ENCODE results near the gene DISC1. TPM values are rescaled to one million over a fixed set of nuclear protein-coding genes. Genes with fewer than 3 reads are reported as not detected.

Gene DISC1
- total RNA-seq, 2 experiments from 2014 or later = 1.7 to 2.0 TPM

DNA sequence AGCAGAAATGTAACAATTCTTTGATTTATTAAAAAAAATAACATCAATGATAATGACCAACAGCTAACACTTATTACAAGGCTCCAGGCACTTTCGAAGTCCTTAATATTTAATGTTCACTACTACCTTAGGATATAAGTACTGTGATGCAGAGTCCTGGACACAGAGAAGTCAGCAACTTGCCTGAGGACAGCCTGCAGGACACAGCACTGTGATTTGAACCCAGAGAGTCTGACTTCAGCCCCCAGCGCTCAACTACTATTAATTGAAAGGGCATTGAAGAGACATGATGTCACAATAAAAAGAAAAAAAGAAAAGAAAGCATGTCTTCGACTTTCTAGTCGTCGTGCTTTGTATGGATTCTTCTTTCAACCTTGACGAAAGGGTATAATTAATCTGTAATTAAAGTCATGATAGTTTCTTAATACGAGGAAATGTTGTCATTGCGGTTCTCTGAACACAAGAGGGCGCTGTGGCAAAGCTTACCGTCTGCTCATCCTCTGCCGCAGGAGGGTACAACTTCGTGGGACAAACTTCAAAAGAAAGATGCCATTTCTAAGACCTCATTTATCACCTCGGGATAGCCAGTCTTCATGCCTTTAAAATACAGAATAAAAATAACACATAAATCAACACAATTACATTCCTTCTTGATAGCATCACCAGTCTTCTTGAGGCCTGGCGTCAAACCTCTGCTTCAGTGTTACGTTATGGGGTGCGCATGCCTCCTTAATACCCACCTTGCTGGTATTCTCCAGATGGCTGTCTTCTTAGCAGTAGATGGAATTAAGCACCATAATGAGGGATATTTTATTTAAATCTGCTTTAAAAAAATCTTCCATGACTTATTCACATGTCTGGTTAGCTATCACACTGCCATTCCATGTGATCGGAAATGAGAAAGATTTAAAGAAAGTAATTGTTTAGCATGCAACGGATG lies 240.1 kb downstream of the DISC1 start:
- no peaks in the 10 kb centered on the region for H3K9me3 Mint-ChIP-seq
- H3K27me3 Mint-ChIP-seq = no peaks in the 10 kb centered on the region
- H3K27ac Mint-ChIP-seq = no peak overlapping the region
- peak; percentile 46 for DNase-seq
- H3K36me3 Mint-ChIP-seq = no peaks in the 10 kb centered on the region
- H3K4me1 Mint-ChIP-seq = peaks cover 17% of the 10 kb centered on the region
- no peak overlapping the region for H3K4me3 Mint-ChIP-seq

GRCh38 chr1:231867607-231868006 lies 241.0 kb downstream of the DISC1 start:
- Mint-ChIP-seq H3K4me3 (no peak overlapping the region), H3K36me3 (no peaks in the 10 kb centered on the region), H3K27me3 (no peaks in the 10 kb centered on the region), H3K27ac (no peak overlapping the region), H3K4me1 (peaks cover 24% of the 10 kb centered on the region), H3K9me3 (no peaks in the 10 kb centered on the region)
- DNase-seq = no peak

DNA sequence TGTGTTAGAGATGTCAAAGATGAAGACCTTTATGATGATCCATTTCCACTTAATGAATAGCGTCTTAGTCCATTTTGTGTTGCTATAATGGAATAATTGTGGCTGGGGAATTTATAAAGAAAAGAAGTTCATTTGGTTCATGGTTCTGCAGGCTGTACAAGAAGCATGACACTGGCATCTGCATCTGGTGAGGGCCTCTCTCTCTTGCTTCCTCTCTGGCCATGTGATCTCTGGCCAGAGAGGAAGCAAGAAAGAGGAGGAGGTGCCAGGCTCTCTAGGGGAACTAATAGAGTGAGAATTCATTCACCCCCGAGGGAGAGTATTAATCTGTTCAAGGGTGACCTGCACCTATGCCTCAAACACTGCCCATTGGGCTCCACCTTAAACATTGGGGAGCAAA lies 242.8 kb downstream of the DISC1 start:
- Mint-ChIP-seq H3K9me3 (no peaks in the 10 kb centered on the region), H3K36me3 (no peaks in the 10 kb centered on the region), H3K27me3 (no peaks in the 10 kb centered on the region), H3K27ac (no peak overlapping the region), H3K4me3 (no peak overlapping the region), H3K4me1 (peaks cover 26% of the 10 kb centered on the region)
- DNase-seq = no peak

GRCh38 chr1:231871471-231871870 lies 244.9 kb downstream of the DISC1 start:
- Mint-ChIP-seq H3K4me1 (peaks cover 26% of the 10 kb centered on the region), H3K4me3 (no peak overlapping the region), H3K27me3 (no peaks in the 10 kb centered on the region), H3K36me3 (peaks cover 4% of the 10 kb centered on the region), H3K9me3 (peaks cover 5% of the 10 kb centered on the region), H3K27ac (peak overlapping the region; percentile 10)
- no peak for DNase-seq

GRCh38 chr1:231871878-231872277 lies 245.3 kb downstream of the DISC1 start:
- no peak overlapping the region for H3K4me3 Mint-ChIP-seq

GRCh38 chr1:231872461-231872910 lies 245.9 kb downstream of the DISC1 start:
- peaks cover 23% of the 10 kb centered on the region for H3K4me1 Mint-ChIP-seq
- no peak overlapping the region for H3K4me3 Mint-ChIP-seq
- peaks cover 4% of the 10 kb centered on the region for H3K36me3 Mint-ChIP-seq
- H3K27ac Mint-ChIP-seq = no peak overlapping the region
- no peak for DNase-seq
- peaks cover 7% of the 10 kb centered on the region for H3K9me3 Mint-ChIP-seq
- no peaks in the 10 kb centered on the region for H3K27me3 Mint-ChIP-seq

More at GRCh38 chr1:231871878-231872277, 245.3 kb downstream of the DISC1 start:
- Mint-ChIP-seq H3K9me3 (peaks cover 7% of the 10 kb centered on the region), H3K27ac (peak overlapping the region; percentile 10), H3K4me1 (peaks cover 24% of the 10 kb centered on the region), H3K27me3 (no peaks in the 10 kb centered on the region), H3K36me3 (peaks cover 4% of the 10 kb centered on the region)
- no peak for DNase-seq

- no peak for DNase-seq
- H3K27ac Mint-ChIP-seq = no peak overlapping the region
- no peaks in the 10 kb centered on the region for H3K27me3 Mint-ChIP-seq
- peaks cover 7% of the 10 kb centered on the region for H3K9me3 Mint-ChIP-seq
- H3K36me3 Mint-ChIP-seq = peaks cover 4% of the 10 kb centered on the region
- no peak overlapping the region for H3K4me3 Mint-ChIP-seq
- H3K4me1 Mint-ChIP-seq = no peaks in the 10 kb centered on the region
These were observed 252.1 kb downstream of the DISC1 start for GRCh38 chr1:231878737-231879136.

GRCh38 chr1:231879296-231879695 lies 252.7 kb downstream of the DISC1 start:
- H3K27me3 Mint-ChIP-seq = no peaks in the 10 kb centered on the region
- DNase-seq = no peak
- H3K36me3 Mint-ChIP-seq = peaks cover 4% of the 10 kb centered on the region
- H3K4me3 Mint-ChIP-seq = no peak overlapping the region
- H3K27ac Mint-ChIP-seq = no peak overlapping the region
- no peaks in the 10 kb centered on the region for H3K4me1 Mint-ChIP-seq
- H3K9me3 Mint-ChIP-seq = peaks cover 7% of the 10 kb centered on the region

GRCh38 chr1:231882333-231882732 lies 255.7 kb downstream of the DISC1 start:
- no peak overlapping the region for H3K27ac Mint-ChIP-seq

GRCh38 chr1:231882790-231883189 lies 256.2 kb downstream of the DISC1 start:
- no peaks in the 10 kb centered on the region for H3K36me3 Mint-ChIP-seq
- H3K4me1 Mint-ChIP-seq = no peaks in the 10 kb centered on the region
- no peaks in the 10 kb centered on the region for H3K9me3 Mint-ChIP-seq
- no peaks in the 10 kb centered on the region for H3K27me3 Mint-ChIP-seq
- H3K27ac Mint-ChIP-seq = no peak overlapping the region
- DNase-seq = no peak
- H3K4me3 Mint-ChIP-seq = no peak overlapping the region

More at GRCh38 chr1:231882333-231882732, 255.7 kb downstream of the DISC1 start:
- H3K27me3 Mint-ChIP-seq = no peaks in the 10 kb centered on the region
- no peak for DNase-seq
- H3K36me3 Mint-ChIP-seq = no peaks in the 10 kb centered on the region
- no peaks in the 10 kb centered on the region for H3K4me1 Mint-ChIP-seq
- no peaks in the 10 kb centered on the region for H3K9me3 Mint-ChIP-seq
- H3K4me3 Mint-ChIP-seq = no peak overlapping the region

DNA sequence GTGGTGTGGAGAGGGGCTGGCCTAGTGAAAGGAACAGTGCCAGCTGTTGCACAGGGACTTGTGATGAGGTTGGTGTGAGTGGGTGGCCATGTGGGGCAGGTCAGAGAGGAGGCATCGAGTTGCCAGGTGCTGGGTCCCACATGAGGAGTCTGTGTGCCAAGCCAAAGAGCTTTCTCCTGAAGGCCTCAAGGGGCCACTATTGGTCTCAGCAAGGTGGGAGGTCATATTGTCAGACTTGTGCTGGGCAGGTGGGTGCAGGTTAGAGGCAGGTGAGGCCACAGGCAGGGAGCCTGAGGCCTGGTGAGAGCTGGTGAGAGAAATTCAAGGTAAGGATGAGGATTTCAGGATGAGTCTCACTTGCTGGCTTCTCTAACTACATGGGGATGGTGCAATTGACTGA lies 256.8 kb downstream of the DISC1 start:
- Mint-ChIP-seq H3K9me3 (no peaks in the 10 kb centered on the region), H3K27me3 (no peaks in the 10 kb centered on the region), H3K36me3 (no peaks in the 10 kb centered on the region), H3K27ac (no peak overlapping the region), H3K4me1 (no peaks in the 10 kb centered on the region), H3K4me3 (no peak overlapping the region)
- DNase-seq = no peak

DNA sequence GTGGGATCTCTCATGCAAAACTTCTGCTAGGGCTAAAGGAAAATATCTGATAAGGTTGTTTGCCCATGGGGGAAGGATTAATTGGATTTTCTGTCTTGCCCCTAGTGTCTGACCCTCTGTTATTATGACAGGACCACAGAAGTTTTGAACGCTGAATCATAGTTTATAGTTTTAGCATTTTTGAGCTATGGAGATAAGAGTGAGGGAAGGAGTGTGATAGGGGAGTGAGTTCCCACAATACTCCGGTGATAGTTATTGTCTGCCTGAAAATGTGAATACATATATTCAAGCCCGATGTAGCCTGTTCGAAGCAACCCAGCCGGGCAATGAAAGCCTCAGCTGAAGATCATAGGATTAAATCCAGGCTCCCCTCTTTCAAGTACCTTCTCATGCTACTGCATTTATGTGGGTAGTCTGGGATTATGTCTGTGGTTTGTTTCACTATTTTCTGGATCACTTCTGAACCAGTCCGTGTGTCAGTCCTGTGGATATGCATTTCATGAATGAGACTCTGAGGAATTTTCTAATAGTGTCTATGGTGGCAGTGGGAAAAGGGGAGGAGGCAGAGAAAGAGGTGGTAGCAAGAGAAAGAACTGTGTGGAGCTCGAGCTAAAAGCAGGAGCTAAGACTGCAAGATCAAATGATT lies 258.7 kb downstream of the DISC1 start:
- H3K9me3 Mint-ChIP-seq = no peaks in the 10 kb centered on the region
- no peaks in the 10 kb centered on the region for H3K27me3 Mint-ChIP-seq
- no peaks in the 10 kb centered on the region for H3K4me1 Mint-ChIP-seq
- H3K36me3 Mint-ChIP-seq = no peaks in the 10 kb centered on the region
- no peak overlapping the region for H3K4me3 Mint-ChIP-seq
- DNase-seq = no peak
- H3K27ac Mint-ChIP-seq = no peak overlapping the region

DNA sequence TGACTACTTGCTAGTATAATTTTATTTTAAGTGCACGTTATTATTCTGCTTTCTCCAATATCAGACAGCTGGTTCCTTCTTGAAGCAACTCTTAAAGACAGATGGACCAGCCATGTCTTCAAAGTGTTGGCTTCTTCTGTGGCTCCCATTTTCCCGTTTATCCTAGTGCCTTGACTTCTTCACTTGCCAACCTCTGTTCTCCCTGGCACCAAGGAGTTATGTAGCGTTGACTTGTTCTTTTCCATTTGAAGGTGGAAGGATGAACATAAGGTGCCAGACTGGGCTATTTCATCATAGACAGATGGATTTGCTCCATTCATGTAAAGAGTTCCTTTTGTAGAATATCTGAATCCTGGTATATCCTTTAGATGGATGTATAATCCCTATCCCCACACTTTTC lies 260.6 kb downstream of the DISC1 start:
- DNase-seq = no peak
- H3K27ac Mint-ChIP-seq = no peak overlapping the region
- no peak overlapping the region for H3K4me3 Mint-ChIP-seq
- no peaks in the 10 kb centered on the region for H3K9me3 Mint-ChIP-seq
- no peaks in the 10 kb centered on the region for H3K4me1 Mint-ChIP-seq
- H3K27me3 Mint-ChIP-seq = no peaks in the 10 kb centered on the region
- no peaks in the 10 kb centered on the region for H3K36me3 Mint-ChIP-seq

DNA sequence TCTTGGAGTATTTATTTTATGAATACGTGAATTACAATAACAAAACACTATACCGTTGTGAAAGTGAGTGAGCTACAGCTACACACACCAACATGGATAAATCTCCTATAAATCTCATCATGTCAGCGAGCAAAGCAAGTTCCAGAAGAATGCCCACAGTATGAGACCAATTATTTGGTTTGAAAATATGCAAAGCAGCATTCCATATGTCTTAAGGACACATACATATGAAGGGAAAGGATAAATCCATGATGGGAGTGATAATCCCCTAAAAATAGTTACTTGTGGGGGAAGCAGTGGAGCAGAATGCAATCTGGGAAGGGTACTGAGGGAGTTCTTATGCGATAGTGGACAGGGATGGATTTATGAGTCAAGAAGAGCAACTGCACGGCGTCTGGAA lies 261.3 kb downstream of the DISC1 start:
- H3K36me3 Mint-ChIP-seq = peaks cover 1% of the 10 kb centered on the region
- H3K27me3 Mint-ChIP-seq = no peaks in the 10 kb centered on the region
- H3K4me3 Mint-ChIP-seq = no peak overlapping the region
- H3K27ac Mint-ChIP-seq = no peak overlapping the region
- no peak for DNase-seq
- peaks cover 1% of the 10 kb centered on the region for H3K9me3 Mint-ChIP-seq
- H3K4me1 Mint-ChIP-seq = no peaks in the 10 kb centered on the region

DNA sequence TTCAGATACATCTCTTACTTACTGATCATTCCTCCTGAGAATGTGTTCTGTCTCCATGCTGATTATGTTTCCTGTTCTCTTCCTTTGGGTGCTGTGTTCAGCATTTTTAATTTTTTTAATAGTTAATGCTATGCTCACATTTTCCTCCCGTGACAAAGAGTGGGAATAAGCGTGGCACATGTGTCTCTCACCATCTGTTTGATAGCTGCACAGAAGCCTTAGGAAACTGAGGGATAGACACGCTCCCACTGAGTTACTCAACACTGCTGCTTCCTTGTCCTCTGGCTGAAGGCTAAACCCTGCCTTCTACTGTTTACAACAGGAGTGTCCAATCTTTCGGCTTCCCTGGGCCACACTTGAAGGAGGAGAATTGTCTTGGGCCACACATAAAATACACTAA lies 264.2 kb downstream of the DISC1 start:
- DNase-seq = no peak
- Mint-ChIP-seq H3K27me3 (no peaks in the 10 kb centered on the region), H3K27ac (no peak overlapping the region), H3K9me3 (peaks cover 7% of the 10 kb centered on the region), H3K36me3 (peaks cover 1% of the 10 kb centered on the region), H3K4me3 (no peak overlapping the region), H3K4me1 (no peaks in the 10 kb centered on the region)
